GM12865 (cell line): ENCODE results near the gene CEP131.

ENCODE experiments used
- DNase-seq: peaks from one replicate; pipeline ENCODE4 v3.0.0; 2010; ENCODE audit warnings: low read depth
- H3K4me3 ChIP-seq: 2 replicates; pipeline ENCODE4 v1.5.1; 2011; ENCODE audit warnings: mild to moderate bottlenecking, low read depth, low read length, control low read depth
- CTCF ChIP-seq: IDR thresholded peaks from 2 replicates; pipeline ENCODE4 v1.5.1; 2011; ENCODE audit warnings: low read length, control low read depth, low read depth, inconsistent platforms; ENCODE audit not compliant: insufficient read depth; ENCODE audit errors: missing control alignments

Gene CEP131

DNA sequence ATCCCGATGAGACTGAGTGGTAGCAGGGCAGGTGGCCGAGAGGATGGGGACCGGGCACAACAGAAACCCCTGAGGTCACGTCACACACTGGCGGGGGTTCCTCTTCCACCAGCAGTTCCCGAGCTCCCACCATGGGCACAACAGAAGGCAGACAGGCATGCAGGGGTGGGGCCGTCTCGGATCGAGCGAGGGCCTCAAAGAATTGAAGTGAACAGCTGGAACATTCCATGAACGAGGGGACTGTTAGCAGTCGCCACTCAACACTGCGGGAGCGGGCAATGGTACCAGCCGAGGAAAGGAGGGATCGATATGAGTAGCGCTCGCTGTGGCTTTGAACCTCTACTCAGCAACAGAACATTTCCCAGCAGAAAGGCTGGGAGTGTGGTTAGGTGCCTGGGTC lies 5.3 kb downstream of the CEP131 start:
- H3K4me3 ChIP-seq = no peak overlapping the region
- TF ChIP-seq CTCF = no peak
- no peak for DNase-seq

DNA sequence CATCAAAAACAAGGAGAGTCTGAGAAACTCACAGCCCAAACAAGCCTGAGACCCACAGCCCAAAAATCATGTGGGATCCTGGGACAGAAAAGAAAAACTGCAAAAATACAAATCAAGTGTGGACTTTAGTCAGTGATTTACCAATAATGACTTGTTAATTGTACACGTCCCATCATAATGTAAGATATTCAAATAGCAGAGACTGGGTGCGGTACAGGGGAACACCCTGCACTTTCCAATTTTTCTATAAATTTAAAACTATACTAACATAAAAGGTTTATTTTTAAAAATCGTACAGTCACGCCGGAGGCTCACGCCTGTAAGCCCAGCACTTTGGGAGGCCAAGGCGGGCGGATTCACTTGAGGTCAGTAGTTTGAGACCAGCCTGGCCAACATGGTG lies 8.8 kb downstream of the CEP131 start:
- no peak overlapping the region for H3K4me3 ChIP-seq
- no peak for TF ChIP-seq CTCF
- DNase-seq = no peak

DNA sequence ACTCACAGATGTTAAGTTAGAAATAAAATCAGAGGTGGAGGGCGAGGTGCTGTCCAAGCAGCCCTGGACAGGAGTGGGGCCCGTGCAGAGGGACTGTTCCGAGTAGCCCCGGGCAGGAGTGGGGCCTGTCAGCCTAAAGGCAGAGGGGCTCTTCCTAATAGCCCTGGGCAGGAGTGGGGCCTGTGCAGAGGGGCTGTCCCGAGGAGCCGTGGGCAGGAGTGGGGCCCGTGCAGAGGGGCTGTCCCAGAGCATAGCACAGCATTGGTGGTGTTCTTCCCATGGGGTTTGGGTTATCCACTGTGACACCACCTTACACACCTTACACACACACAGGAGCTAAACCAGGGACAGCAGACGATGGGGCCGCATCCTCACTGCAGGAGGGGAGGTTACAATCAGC lies 10.4 kb downstream of the CEP131 start:
- no peak for TF ChIP-seq CTCF
- no peak for DNase-seq
- no peak overlapping the region for H3K4me3 ChIP-seq

GRCh38 chr17:81210868-81211267 lies 11.9 kb downstream of the CEP131 start:
- DNase-seq = no peak
- H3K4me3 ChIP-seq = no peak overlapping the region
- TF ChIP-seq CTCF = no peak

- TF ChIP-seq CTCF = no peak
- no peak overlapping the region for H3K4me3 ChIP-seq
- DNase-seq = no peak
Measured at GRCh38 chr17:81210466-81210865, 12.3 kb downstream of the CEP131 start.

- TF ChIP-seq CTCF = no peak
- no peak for DNase-seq
- H3K4me3 ChIP-seq = no peak overlapping the region
Measured at GRCh38 chr17:81209141-81209540, 13.6 kb downstream of the CEP131 start.

DNA sequence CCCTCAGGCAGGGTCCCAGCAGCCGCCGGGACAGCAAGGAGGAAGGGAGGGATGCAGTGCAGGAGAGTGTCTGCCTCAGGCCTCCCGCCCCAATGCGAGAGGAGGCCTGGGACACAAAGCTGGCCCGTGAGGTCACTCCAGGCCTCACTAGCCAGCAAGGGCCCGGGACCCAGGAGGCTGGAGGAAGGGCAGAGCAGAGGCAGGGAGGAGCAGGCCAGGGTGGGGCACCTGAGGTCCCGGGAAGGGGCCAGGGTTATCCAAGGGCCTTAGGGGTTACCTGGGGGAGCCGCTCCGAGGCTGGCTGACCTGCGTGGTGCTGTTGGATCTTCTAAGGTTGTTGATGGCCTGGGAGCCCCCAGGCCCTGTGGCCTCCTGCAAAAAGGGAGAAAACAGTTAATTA lies 14.1 kb downstream of the CEP131 start:
- no peak overlapping the region for H3K4me3 ChIP-seq
- DNase-seq = no peak
- TF ChIP-seq CTCF = no peak
